ENCODE data around the gene MOCS2. TPM values are rescaled to one million over a fixed set of nuclear protein-coding genes. Genes with fewer than 3 reads are reported as not detected.

The MOCS2 gene
- total RNA-seq, 1 experiment from 2014 or later: 113 TPM

- DNase-seq (ENCODE audit: low spot score): no peak
Measured at GRCh38 chr5:53052499-53052898, 57.1 kb downstream of the MOCS2 start.

GRCh38 chr5:53048248-53048647 is 61.3 kb downstream of the MOCS2 start:
- no peak for DNase-seq (ENCODE audit: low spot score)

Other genes starting within 250 kb of the MOCS2 start
- 13.4 and 21.8 TPM in 2 replicates for gene ITGA2, start 120.4 kb downstream of the MOCS2 start, total RNA-seq (2014; rRNA removed; shearing (Covaris generic))

Measured in A172 (cell line).